ENCODE results near the gene PSMB9. TPM values are rescaled to one million over a fixed set of nuclear protein-coding genes. Genes with fewer than 3 reads are reported as not detected.
"Not testable (repeated sequence)": the region's sequence is repeated elsewhere in the genome, so short reads cannot be mapped to it uniquely, and the experiment has no call there.

PSMB9 gene
- 10 to 100 TPM in 1 of 2 donors, 1 to 10 TPM in 1; 4.6 to 14.5 TPM for total RNA-seq

GRCh38 chr6:32853541-32854375 lies at the start of gene PSMB9, which contains the start of gene TAP1:
Gene PSMB9 (plus strand): TSS chr6:32854192. CDS start chr6:32854230, 38 bp downstream.
Gene TAP1 (minus strand): TSS chr6:32853704. CDS start chr6:32853636, 68 bp downstream.
- H3K9me3 ChIP-seq, result no peaks in the 10 kb centered on the region
- peaks cover 20% of the 10 kb centered on the region for H3K4me1 ChIP-seq
- no peaks in the 10 kb centered on the region for H3K36me3 ChIP-seq (replicated peaks in 1 of 2; ENCODE audit: insufficient read depth in 1 of 2, low read depth in 2 of 2)
- TF ChIP-seq POLR2A (IDR thresholded peaks at IDR 0.05), result peak; percentile 73 to 97 (median 91)
- TF ChIP-seq CTCF (IDR thresholded peaks at IDR 0.05), result peak; percentile 79 to 99 (median 96)
- no peaks in the 10 kb centered on the region for H3K27me3 ChIP-seq
- WGBS, 2 donors, result 0% methylated on average over 41 to 65 of the region's 68 CpGs
- H3K27ac ChIP-seq, result peak within 1 kb of the TSS; percentile 95 to 98 (median 98)
- peak within 1 kb of the TSS; percentile 74 to 81 for H3K4me3 ChIP-seq
- intact Hi-C loops (cut with DNase I), result no loop called here
- DNase-seq (peak; percentile 93 to 97 (median 95)), ATAC-seq (peak; percentile 91)

GRCh38 chr6:32805404-32805803 lies 48.6 kb upstream of the PSMB9 start:
- H3K27me3 ChIP-seq; H3K36me3 ChIP-seq (replicated peaks in 1 of 2; ENCODE audit: insufficient read depth in 1 of 2, low read depth in 2 of 2); H3K4me3 ChIP-seq; H3K27ac ChIP-seq; ATAC-seq; H3K4me1 ChIP-seq; H3K9me3 ChIP-seq; intact Hi-C loops (cut with DNase I); DNase-seq: not testable (repeated sequence)

- 76 to 77% methylated on average over 5 of the region's 5 CpGs for WGBS, 2 donors
- TF ChIP-seq POLR2A (IDR thresholded peaks at IDR 0.05) (no peak), CTCF (IDR thresholded peaks at IDR 0.05) (no peak)
- Histone ChIP-seq H3K36me3 (replicated peaks in 1 of 2; ENCODE audit: insufficient read depth in 1 of 2, low read depth in 2 of 2) (no peaks in the 10 kb centered on the region), H3K9me3 (no peaks in the 10 kb centered on the region), H3K4me3 (no peak overlapping the region), H3K4me1 (no peaks in the 10 kb centered on the region), H3K27ac (no peak overlapping the region), H3K27me3 (no peaks in the 10 kb centered on the region)
- ATAC-seq, result no peak
- intact Hi-C loops (cut with DNase I), result no loop called here
- no peak for DNase-seq
Observed at GRCh38 chr6:32807020-32807580, 46.9 kb upstream of the PSMB9 start.

- Histone ChIP-seq H3K36me3 (replicated peaks in 1 of 2; ENCODE audit: insufficient read depth in 1 of 2, low read depth in 2 of 2) (no peaks in the 10 kb centered on the region), H3K27ac (no peak overlapping the region), H3K27me3 (no peaks in the 10 kb centered on the region), H3K4me3 (no peak overlapping the region), H3K4me1 (no peaks in the 10 kb centered on the region), H3K9me3 (no peaks in the 10 kb centered on the region)
- DNase-seq (no peak), ATAC-seq (no peak)
- TF ChIP-seq POLR2A (IDR thresholded peaks at IDR 0.05) (no peak), CTCF (IDR thresholded peaks at IDR 0.05) (no peak)
- intact Hi-C loops (cut with DNase I), result no loop called here
- WGBS, 2 donors, result 0% methylated on average over 1 of the region's 1 CpG
Observed at GRCh38 chr6:32809171-32809570, 44.8 kb upstream of the PSMB9 start.

- no peaks in the 10 kb centered on the region for H3K9me3 ChIP-seq
- H3K27ac ChIP-seq, result no peak overlapping the region
- no peaks in the 10 kb centered on the region for H3K36me3 ChIP-seq (replicated peaks in 1 of 2; ENCODE audit: insufficient read depth in 1 of 2, low read depth in 2 of 2)
- TF ChIP-seq POLR2A (IDR thresholded peaks at IDR 0.05), result no peak
- no peak for TF ChIP-seq CTCF (IDR thresholded peaks at IDR 0.05)
- DNase-seq (no peak), ATAC-seq (no peak)
- WGBS, 2 donors, result 77 to 80% methylated on average over 2 of the region's 2 CpGs
- intact Hi-C loops (cut with DNase I), result no loop called here
- H3K27me3 ChIP-seq, result no peaks in the 10 kb centered on the region
- no peaks in the 10 kb centered on the region for H3K4me1 ChIP-seq
- no peak overlapping the region for H3K4me3 ChIP-seq
Observed at GRCh38 chr6:32814145-32814544, 39.8 kb upstream of the PSMB9 start.
